K562 (cell line): ENCODE measurements around the gene PSD2.

Experiments
- CREM ChIP-seq: IDR thresholded peaks from 2 replicates; pipeline ENCODE4 v1.6.1; 2014; ENCODE audit warnings: antibody characterized with exemption, low read depth
- MAFK ChIP-seq: IDR thresholded peaks from 2 replicates; pipeline ENCODE4 v1.6.1; 2011; ENCODE audit warnings: low read length, improper control_type of control experiment
- NONO ChIP-seq, 2 experiments: fragments of 200-400 bp in 1 of 2; fragments of 450-650 bp in 1 of 2; formaldehyde crosslinking in 1 of 2; IDR thresholded peaks; 2 replicates each; pipeline ENCODE4 v1.6.1; 2017; ENCODE audit warnings: low read depth in 2 of 2, mild to moderate bottlenecking in 2 of 2, moderate library complexity in 2 of 2, low read length in 1 of 2
- TF ChIP-seq, protein P1 (sequence below), 3 experiments: IDR thresholded peaks in 2 of 3; conservative IDR thresholded peaks in 1 of 3; 2 replicates each; pipeline ENCODE4 v1.5.1; 2011 to 2012; ENCODE audit warnings: low read length in 3 of 3, mild to moderate bottlenecking in 3 of 3, control low read depth in 2 of 3, improper control_type of control experiment in 1 of 3, inconsistent platforms in 1 of 3, low read depth in 1 of 3, mixed read lengths in 1 of 3, moderate library complexity in 1 of 3; ENCODE audit not compliant: insufficient read depth in 2 of 3

DNA sequence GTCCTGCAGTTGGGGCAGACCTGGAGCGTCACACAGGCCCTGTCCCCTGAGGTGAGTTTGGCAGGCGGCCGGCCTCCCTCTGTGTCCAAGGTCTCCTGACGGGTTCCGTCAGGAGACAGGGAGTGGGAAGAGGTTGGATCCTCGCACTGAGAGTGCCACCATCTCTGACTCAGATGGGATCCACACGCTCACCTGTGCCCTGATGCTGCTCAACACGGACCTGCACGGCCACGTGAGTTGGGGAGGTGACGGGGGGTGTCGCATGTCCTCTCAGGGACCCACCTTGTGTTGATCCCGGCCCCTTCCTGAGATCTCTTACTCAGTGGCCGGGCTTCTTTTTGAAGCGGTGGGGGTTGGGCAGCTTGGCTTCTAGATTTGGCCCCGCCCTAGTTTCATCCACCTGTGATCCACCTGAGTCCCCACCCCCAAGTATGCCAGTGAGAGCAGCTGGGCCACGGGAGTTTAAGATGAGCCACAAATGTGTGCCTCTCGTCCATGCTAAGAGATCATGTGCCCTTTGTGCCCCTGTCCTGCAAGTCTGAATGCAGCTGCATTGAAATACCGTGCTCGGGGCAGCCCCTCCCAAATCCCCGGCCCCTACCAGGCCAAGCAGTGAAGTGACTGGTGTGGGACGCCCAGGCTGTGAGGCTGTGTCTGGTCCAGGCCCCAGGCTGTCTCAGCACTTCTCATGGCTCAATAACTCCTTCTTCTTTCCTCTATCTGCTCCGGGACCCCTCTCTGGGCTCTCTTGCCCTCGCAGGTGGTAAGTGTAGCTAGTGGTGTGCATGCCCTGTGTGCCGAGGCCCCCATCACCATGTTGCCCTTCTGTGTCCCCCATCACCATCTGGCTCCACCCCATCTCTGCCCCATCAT, 27.2 kb downstream of the PSD2 start:
- TF ChIP-seq, protein P1, sequence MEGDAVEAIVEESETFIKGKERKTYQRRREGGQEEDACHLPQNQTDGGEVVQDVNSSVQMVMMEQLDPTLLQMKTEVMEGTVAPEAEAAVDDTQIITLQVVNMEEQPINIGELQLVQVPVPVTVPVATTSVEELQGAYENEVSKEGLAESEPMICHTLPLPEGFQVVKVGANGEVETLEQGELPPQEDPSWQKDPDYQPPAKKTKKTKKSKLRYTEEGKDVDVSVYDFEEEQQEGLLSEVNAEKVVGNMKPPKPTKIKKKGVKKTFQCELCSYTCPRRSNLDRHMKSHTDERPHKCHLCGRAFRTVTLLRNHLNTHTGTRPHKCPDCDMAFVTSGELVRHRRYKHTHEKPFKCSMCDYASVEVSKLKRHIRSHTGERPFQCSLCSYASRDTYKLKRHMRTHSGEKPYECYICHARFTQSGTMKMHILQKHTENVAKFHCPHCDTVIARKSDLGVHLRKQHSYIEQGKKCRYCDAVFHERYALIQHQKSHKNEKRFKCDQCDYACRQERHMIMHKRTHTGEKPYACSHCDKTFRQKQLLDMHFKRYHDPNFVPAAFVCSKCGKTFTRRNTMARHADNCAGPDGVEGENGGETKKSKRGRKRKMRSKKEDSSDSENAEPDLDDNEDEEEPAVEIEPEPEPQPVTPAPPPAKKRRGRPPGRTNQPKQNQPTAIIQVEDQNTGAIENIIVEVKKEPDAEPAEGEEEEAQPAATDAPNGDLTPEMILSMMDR (IDR thresholded peaks at IDR 0.05 in 2 of 3, conservative IDR thresholded peaks at IDR 0.05 in 1 of 3; ENCODE audit: insufficient read depth in 2 of 3, low read depth in 1 of 3, low read length in 3 of 3) = no peak
- TF ChIP-seq NONO (IDR thresholded peaks at IDR 0.05; ENCODE audit: low read depth in 2 of 2, low read length in 1 of 2) = no peak
- no peak for TF ChIP-seq CREM
- TF ChIP-seq MAFK = no peak
